ENCODE measurements around the gene MUC4. TPM values are rescaled to one million over a fixed set of nuclear protein-coding genes. Genes with fewer than 3 reads are reported as not detected.

Gene MUC4
- total and polyA plus RNA-seq, 10 of the 15 experiments (the other 5 are each of a cell fraction or from before 2014, with no cell fraction given), result 0.02 to 0.46 (median 0.27) TPM; not detected in 4

- in situ Hi-C loops (cut with MboI), result loop anchor here (5.0 to 10.0 kb wide), 2 partner anchors 60 to 82 kb away; partner anchors contain the start of gene MUC4
These were observed 56.8 kb downstream of the MUC4 start for GRCh38 chr3:195754906-195755305.

More at GRCh38 chr3:195754906-195755305, 56.8 kb downstream of the MUC4 start:
- TF ChIP-seq CTCF (IDR thresholded peaks at IDR 0.05 in 2 of 3, conservative IDR thresholded peaks at IDR 0.05 in 1 of 3; ENCODE audit: control insufficient read depth in 2 of 3, extremely low read depth in 1 of 3, insufficient read depth in 1 of 3, low read depth in 3 of 3, low read length in 3 of 3), result no peak
- no peak for TF ChIP-seq RAD21 (IDR thresholded peaks at IDR 0.05; ENCODE audit: insufficient read depth, low read depth, low read length)
- TF ChIP-seq RCOR1 (conservative IDR thresholded peaks at IDR 0.05; ENCODE audit: low read depth, low read length), result no peak
- TF ChIP-seq MEF2A (IDR thresholded peaks at IDR 0.05; ENCODE audit: insufficient read depth, low read depth, low read length), result no peak
- no TSS peak for BruUV-seq (replicated peaks)
- no peaks in the 10 kb centered on the region for H4K20me1 ChIP-seq (ENCODE audit: control insufficient read depth, insufficient read depth)
- H3K9ac ChIP-seq (ENCODE audit: control insufficient read depth, insufficient read depth, low read length), result no peak overlapping the region
- H2AFZ ChIP-seq (ENCODE audit: control insufficient read depth, low read depth, low read length), result no peak overlapping the region
- DNase-seq (ENCODE audit: low read depth, low spot score) (no peak), FAIRE-seq (no peak), ATAC-seq (no peak)
- intact Hi-C loops (cut with micrococcal nuclease; ENCODE audit: unreplicated experiment), result no loop called here
- H3K36me3 ChIP-seq (ENCODE audit: control insufficient read depth in 2 of 2, insufficient read depth in 2 of 2, low read length in 1 of 2), result no peaks in the 10 kb centered on the region
- H3K27ac ChIP-seq (ENCODE audit: control insufficient read depth, insufficient read depth), result no peak overlapping the region
- H3K4me3 ChIP-seq, result no peak overlapping the region
- ChIA-PET SMC1A (ENCODE audit: uncharacterized antibody, unreplicated experiment) (no interaction called here), RAD21 (ENCODE audit: unreplicated experiment) (no interaction called here), POLR2A (no interaction called here), CTCF (no interaction called here)
- H3K4me2 ChIP-seq (ENCODE audit: control insufficient read depth, insufficient read depth), result no peak overlapping the region
- H3K4me1 ChIP-seq (ENCODE audit: control insufficient read depth, insufficient read depth, low read length), result no peaks in the 10 kb centered on the region
- no peaks in the 10 kb centered on the region; a peak in 2 of 4 replicates for H3K27me3 ChIP-seq (replicated peaks in 1 of 2; ENCODE audit: control insufficient read depth in 2 of 2, insufficient read depth in 2 of 2, low read length in 1 of 2)
- WGBS (ENCODE audit: insufficient coverage, insufficient replicate concordance, low lambda C conversion rate, missing lambda C conversion rate), result 23% methylated on average over 7 of the region's 7 CpGs
- no peaks in the 10 kb centered on the region for H3K79me2 ChIP-seq (ENCODE audit: control insufficient read depth, insufficient read depth, low read length)
- H3K9me3 ChIP-seq (replicated peaks; ENCODE audit: control insufficient read depth, insufficient read depth, low read length), result no peaks in the 10 kb centered on the region

All from GM12878 (cell line).